Measurements from ENCODE around the gene RABGGTA.

RABGGTA gene

DNA sequence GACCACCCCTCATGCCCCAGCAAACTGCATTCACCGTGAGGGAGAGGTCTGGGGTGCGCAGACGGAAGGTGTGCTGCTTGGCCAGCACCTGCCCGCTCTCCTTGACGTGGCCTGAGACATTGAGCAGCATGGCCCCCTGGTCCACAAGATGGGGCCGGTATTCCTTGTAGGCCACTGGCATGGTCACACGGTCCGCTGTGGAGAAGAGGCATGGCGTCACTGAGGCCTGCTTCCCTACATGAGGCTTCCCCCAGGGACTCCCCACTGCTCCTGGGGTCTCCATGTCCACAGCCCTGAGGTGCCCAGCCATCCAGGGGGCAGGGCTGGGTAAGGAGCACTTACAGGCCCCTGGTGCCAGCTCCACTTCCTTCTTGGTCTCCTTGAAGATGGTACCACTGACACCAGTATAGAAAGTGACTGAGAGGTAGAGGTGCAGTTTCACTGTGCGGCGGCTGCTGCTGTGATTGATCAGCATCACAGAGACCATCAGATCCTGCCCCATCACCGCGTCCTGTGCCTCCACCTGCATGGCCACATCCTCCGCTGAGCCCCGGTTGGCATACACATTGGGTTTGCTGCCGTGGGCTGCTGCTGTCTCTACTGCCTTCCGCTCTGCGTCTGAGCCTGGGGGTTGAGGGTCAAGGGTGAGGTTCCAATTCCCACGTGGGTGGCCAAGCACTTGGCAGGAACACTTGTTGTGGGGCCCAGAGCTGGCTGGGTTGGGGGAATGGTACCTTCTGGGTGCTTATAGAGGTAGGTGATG is 16.6 kb downstream of the RABGGTA start:
- TF ChIP-seq, protein P1, sequence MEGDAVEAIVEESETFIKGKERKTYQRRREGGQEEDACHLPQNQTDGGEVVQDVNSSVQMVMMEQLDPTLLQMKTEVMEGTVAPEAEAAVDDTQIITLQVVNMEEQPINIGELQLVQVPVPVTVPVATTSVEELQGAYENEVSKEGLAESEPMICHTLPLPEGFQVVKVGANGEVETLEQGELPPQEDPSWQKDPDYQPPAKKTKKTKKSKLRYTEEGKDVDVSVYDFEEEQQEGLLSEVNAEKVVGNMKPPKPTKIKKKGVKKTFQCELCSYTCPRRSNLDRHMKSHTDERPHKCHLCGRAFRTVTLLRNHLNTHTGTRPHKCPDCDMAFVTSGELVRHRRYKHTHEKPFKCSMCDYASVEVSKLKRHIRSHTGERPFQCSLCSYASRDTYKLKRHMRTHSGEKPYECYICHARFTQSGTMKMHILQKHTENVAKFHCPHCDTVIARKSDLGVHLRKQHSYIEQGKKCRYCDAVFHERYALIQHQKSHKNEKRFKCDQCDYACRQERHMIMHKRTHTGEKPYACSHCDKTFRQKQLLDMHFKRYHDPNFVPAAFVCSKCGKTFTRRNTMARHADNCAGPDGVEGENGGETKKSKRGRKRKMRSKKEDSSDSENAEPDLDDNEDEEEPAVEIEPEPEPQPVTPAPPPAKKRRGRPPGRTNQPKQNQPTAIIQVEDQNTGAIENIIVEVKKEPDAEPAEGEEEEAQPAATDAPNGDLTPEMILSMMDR (IDR thresholded peaks at IDR 0.05; ENCODE audit: insufficient read depth, low read length, poor library complexity, severe bottlenecking): no peak
- H3K36me3 ChIP-seq (ENCODE audit: control insufficient read depth, insufficient read depth, low read length): peaks cover 12% of the 10 kb centered on the region
- no peak for DNase-seq (ENCODE audit: extremely low read depth, insufficient read length)
- H3K27me3 ChIP-seq (replicated peaks; ENCODE audit: control insufficient read depth, insufficient read depth, low read length): no peaks in the 10 kb centered on the region
- H3K4me3 ChIP-seq (replicated peaks; ENCODE audit: low read depth, low read length): no peak overlapping the region

DNA sequence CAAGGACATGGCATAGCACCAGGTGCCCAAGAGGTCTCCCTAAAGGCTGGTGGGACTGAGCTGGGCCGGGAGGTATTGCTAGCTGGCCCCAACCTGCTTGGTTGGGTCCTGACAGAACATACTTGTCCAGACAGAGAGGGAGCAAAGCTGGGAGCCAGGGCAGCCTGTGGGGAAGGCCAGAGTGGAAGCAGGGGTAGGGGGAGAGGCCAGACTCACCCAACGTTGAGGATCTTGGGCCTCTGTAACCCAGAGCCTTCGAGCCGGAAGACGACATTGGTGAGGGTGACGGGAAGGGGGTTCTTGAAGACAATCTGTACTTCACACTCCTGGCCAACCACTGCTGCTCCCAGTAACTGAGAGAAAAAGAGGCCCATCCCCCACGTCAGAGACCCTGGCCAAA is 17.5 kb downstream of the RABGGTA start:
- Histone ChIP-seq H3K27me3 (replicated peaks; ENCODE audit: control insufficient read depth, insufficient read depth, low read length) (no peaks in the 10 kb centered on the region), H3K36me3 (ENCODE audit: control insufficient read depth, insufficient read depth, low read length) (peaks cover 12% of the 10 kb centered on the region), H3K4me3 (replicated peaks; ENCODE audit: low read depth, low read length) (no peak overlapping the region)
- TF ChIP-seq, protein P1 (IDR thresholded peaks at IDR 0.05; ENCODE audit: insufficient read depth, low read length, poor library complexity, severe bottlenecking): no peak
- no peak for DNase-seq (ENCODE audit: extremely low read depth, insufficient read length)

DNA sequence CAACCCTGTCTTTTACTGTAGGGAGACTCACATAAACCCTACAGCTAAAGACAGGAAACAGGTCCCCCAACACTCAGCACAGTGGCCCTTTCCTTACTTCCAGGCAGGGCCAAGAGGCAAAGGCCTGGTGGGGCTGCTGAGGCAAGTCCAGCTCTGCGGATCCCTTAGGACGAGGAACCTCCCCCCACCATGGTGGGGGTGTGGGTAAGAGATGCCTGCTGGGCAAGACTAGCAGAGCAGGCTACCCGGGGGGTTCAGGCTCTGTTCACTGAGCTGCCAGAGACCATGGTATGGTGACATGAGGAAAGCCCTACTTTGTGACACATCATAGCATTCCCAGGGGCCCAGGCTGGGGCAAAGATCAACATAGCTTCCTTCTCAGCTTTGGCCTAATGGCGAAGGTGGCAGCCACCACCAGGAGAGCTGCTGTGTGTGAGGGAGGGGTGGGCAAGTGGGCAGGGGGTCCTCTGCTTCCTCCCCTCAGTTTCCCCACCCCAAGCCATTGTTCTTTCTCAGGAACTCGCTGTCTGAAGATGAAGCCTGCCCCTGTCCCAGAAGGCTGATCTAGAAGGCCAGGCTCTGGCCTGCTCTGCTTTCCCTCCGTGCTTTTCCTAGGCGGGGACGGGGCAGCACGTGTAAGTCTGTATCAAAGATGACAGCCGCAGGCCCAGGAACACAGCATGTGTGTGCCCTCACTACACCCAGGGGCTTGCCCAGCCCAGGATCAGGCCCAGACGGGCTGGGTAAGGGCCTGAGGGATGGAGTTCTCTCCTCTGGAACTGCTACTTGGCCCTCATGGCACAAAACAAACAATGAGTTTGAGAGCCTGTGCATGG is 18.9 kb downstream of the RABGGTA start:
- DNase-seq (ENCODE audit: extremely low read depth, insufficient read length): no peak
- Histone ChIP-seq H3K36me3 (ENCODE audit: control insufficient read depth, insufficient read depth, low read length) (peaks cover 12% of the 10 kb centered on the region), H3K27me3 (replicated peaks; ENCODE audit: control insufficient read depth, insufficient read depth, low read length) (no peaks in the 10 kb centered on the region), H3K4me3 (replicated peaks; ENCODE audit: low read depth, low read length) (no peak overlapping the region)
- TF ChIP-seq, protein P1 (IDR thresholded peaks at IDR 0.05; ENCODE audit: insufficient read depth, low read length, poor library complexity, severe bottlenecking): no peak

DNA sequence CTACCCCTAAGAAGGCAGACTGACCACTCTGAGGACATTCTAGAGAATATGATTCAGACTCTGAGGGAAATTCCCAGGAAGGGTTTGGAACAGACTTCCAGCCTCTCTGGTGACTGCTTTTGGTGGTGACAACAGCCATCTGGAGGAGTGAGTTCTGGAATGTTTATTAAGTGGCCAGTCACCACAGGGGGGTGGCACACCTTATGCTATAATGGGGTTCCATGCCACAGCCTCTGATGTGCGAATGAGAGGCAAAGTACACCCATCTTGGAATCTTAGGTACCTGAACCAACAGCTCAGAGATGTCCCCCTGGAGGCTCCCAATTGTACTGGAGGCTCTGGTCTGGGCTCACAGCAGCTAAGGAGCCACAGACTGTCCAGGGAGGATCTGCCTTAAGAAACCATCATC is 19.5 kb downstream of the RABGGTA start:
- Histone ChIP-seq H3K36me3 (ENCODE audit: control insufficient read depth, insufficient read depth, low read length) (peaks cover 12% of the 10 kb centered on the region), H3K27me3 (replicated peaks; ENCODE audit: control insufficient read depth, insufficient read depth, low read length) (no peaks in the 10 kb centered on the region), H3K4me3 (replicated peaks; ENCODE audit: low read depth, low read length) (no peak overlapping the region)
- no peak for DNase-seq (ENCODE audit: extremely low read depth, insufficient read length)
- TF ChIP-seq, protein P1 (IDR thresholded peaks at IDR 0.05; ENCODE audit: insufficient read depth, low read length, poor library complexity, severe bottlenecking): no peak

DNA sequence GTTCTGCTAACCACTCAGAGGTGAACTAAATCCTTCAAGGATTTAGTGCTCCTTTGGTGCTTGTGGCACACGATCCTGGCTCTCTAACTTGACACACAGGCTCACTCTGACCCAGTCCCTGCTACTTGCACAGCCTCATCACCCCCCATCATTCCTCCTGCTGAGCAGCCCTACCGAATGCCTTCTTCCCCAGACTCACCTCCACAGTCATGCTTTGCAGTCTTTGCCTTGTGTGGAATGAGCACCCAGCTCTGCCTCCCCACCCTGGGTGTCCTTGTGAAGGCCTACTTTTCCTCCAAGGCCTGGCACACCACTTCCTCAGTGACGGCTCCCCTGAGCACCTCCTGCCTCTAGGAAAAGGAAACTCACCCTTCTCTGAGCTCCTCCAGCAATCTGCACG is 21.0 kb downstream of the RABGGTA start:
- DNase-seq (ENCODE audit: extremely low read depth, insufficient read length): no peak
- Histone ChIP-seq H3K27me3 (replicated peaks; ENCODE audit: control insufficient read depth, insufficient read depth, low read length) (no peaks in the 10 kb centered on the region), H3K36me3 (ENCODE audit: control insufficient read depth, insufficient read depth, low read length) (peaks cover 10% of the 10 kb centered on the region), H3K4me3 (replicated peaks; ENCODE audit: low read depth, low read length) (no peak overlapping the region)
- TF ChIP-seq, protein P1 (IDR thresholded peaks at IDR 0.05; ENCODE audit: insufficient read depth, low read length, poor library complexity, severe bottlenecking): no peak

All from GM06990 (cell line).